ENCODE data around the gene CAMTA1. TPM values are rescaled to one million over a fixed set of nuclear protein-coding genes. Genes with fewer than 3 reads are reported as not detected.

CAMTA1 gene
- total and polyA plus RNA-seq, 9 of the 15 experiments (the other 6 are each of a cell fraction or from before 2014, with no cell fraction given) = 43.9 to 161 (median 65.9) TPM

DNA sequence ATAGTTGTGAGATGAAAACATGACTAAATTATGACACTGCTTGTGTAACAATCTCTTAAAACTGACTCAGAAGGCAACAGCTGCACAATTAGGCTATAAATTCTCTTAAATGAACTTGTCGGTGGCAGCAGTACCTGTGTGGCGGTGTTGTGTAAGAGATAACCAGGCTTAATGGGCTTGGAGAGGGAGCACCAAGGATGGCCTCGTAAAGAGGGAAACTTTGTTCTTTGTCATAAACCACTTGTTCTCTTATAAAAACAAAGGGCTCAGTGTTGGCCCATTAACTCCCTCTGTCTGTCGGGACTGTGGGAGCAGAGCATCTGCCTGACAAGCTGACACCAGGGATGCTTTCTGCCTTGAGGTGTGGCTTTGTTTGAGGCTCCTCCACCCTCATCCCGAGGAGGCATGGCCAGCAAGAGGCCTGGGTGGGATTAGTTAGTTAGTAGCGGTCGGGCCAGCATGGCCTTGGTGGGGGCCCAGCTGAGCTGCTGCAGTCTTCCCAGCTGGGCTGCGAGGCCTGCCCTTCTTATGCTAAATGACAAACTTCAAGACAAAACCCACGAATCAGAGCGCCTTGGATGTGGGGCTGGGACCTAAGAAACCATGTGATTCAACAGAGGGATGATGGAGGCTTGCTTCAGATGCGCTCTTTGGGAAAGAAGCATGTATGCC, 171.4 kb downstream of the CAMTA1 start:
- Histone ChIP-seq H3K36me3 (ENCODE audit: control insufficient read depth, insufficient read depth, low read length) (no peaks in the 10 kb centered on the region), H3K27me3 (ENCODE audit: control insufficient read depth in 2 of 2, insufficient read depth in 2 of 2, low read length in 2 of 2) (peaks cover 47 to 86% of the 10 kb centered on the region in 2 experiments), H2AFZ (ENCODE audit: low read depth, low read length) (no peak overlapping the region), H3K9ac (ENCODE audit: insufficient read depth in 1 of 2, low read depth in 2 of 2, low read length in 2 of 2) (no peak overlapping the region), H3K27ac (ENCODE audit: extremely low read depth, low read depth, low read length) (no peak overlapping the region), H3K4me3 (no peak overlapping the region), H3K4me2 (ENCODE audit: insufficient read depth, low read length) (no peak overlapping the region), H3K9me1 (ENCODE audit: control insufficient read depth, insufficient read depth, low read length) (no peaks in the 10 kb centered on the region), H3K4me1 (replicated peaks in 1 of 2; ENCODE audit: control insufficient read depth in 2 of 2, insufficient read depth in 2 of 2, low read length in 2 of 2) (peaks cover 0 to 6% of the 10 kb centered on the region in 2 experiments; a peak in 3 of 5 replicates), H3K79me2 (ENCODE audit: control insufficient read depth, insufficient read depth, low read length) (no peaks in the 10 kb centered on the region), H3K9me3 (replicated peaks; ENCODE audit: control insufficient read depth, insufficient read depth, low read depth, low read length) (no peaks in the 10 kb centered on the region), H4K20me1 (replicated peaks; ENCODE audit: control insufficient read depth, insufficient read depth, low read length) (peaks cover 12% of the 10 kb centered on the region)
- CTCF ChIA-PET (ENCODE audit: low intra/inter-chr PET ratio) = no interaction called here
- no TSS peak for BruUV-seq (replicated peaks)
- FAIRE-seq (peak; percentile 40), ATAC-seq (no peak), DNase-seq (ENCODE audit: extremely low read depth in 1 of 4, low spot score in 3 of 4) (no peak)
- in situ Hi-C loops (cut with MboI) = no loop called here
- WGBS (ENCODE audit: insufficient coverage, low coverage, missing lambda C conversion rate) = 10% methylated on average over 11 of the region's 11 CpGs
- POLR2A ChIA-PET = interaction anchor here (0.6 kb wide), 1 partner anchor 95 kb away, joined by 3 read pairs; no protein-coding TSS in a partner anchor
- intact Hi-C loops (cut with micrococcal nuclease) = no loop called here
- no peak for TF ChIP-seq SP2 (IDR thresholded peaks at IDR 0.05; ENCODE audit: extremely low read depth, low read depth, low read length, poor library complexity, severe bottlenecking)
- peak; percentile 78 for TF ChIP-seq ZNF263 (CRISPR knock-in tag; IDR thresholded peaks at IDR 0.05; ENCODE audit: borderline replicate concordance)
- TF ChIP-seq HDAC2 (IDR thresholded peaks at IDR 0.05) = no peak
- TF ChIP-seq TSC22D4 (tag; IDR thresholded peaks at IDR 0.05) = no peak
- TF ChIP-seq, protein P1, sequence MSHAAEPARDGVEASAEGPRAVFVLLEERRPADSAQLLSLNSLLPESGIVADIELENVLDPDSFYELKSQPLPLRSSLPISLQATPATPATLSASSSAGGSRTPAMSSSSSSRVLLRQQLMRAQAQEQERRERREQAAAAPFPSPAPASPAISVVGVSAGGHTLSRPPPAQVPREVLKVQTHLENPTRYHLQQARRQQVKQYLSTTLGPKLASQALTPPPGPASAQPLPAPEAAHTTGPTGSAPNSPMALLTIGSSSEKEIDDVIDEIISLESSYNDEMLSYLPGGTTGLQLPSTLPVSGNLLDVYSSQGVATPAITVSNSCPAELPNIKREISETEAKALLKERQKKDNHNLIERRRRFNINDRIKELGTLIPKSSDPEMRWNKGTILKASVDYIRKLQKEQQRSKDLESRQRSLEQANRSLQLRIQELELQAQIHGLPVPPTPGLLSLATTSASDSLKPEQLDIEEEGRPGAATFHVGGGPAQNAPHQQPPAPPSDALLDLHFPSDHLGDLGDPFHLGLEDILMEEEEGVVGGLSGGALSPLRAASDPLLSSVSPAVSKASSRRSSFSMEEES (CRISPR knock-in tag; IDR thresholded peaks at IDR 0.05) = peak; percentile 56
- TF ChIP-seq, protein P2, sequence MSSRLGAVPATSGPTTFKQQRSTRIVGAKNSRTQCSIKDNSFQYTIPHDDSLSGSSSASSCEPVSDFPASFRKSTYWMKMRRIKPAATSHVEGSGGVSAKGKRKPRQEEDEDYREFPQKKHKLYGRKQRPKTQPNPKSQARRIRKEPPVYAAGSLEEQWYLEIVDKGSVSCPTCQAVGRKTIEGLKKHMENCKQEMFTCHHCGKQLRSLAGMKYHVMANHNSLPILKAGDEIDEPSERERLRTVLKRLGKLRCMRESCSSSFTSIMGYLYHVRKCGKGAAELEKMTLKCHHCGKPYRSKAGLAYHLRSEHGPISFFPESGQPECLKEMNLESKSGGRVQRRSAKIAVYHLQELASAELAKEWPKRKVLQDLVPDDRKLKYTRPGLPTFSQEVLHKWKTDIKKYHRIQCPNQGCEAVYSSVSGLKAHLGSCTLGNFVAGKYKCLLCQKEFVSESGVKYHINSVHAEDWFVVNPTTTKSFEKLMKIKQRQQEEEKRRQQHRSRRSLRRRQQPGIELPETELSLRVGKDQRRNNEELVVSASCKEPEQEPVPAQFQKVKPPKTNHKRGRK (tag; IDR thresholded peaks at IDR 0.05) = no peak
- TF ChIP-seq, protein P3, sequence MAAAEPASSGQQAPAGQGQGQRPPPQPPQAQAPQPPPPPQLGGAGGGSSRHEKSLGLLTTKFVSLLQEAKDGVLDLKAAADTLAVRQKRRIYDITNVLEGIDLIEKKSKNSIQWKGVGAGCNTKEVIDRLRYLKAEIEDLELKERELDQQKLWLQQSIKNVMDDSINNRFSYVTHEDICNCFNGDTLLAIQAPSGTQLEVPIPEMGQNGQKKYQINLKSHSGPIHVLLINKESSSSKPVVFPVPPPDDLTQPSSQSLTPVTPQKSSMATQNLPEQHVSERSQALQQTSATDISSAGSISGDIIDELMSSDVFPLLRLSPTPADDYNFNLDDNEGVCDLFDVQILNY (CRISPR knock-in tag; IDR thresholded peaks at IDR 0.05) = no peak
- TF ChIP-seq, protein P4, sequence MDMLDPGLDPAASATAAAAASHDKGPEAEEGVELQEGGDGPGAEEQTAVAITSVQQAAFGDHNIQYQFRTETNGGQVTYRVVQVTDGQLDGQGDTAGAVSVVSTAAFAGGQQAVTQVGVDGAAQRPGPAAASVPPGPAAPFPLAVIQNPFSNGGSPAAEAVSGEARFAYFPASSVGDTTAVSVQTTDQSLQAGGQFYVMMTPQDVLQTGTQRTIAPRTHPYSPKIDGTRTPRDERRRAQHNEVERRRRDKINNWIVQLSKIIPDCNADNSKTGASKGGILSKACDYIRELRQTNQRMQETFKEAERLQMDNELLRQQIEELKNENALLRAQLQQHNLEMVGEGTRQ (CRISPR knock-in tag; IDR thresholded peaks at IDR 0.05) = peak; percentile 37
- peak; percentile 35; the same call in 1 of the 2 replicates for TF ChIP-seq TOE1 (IDR thresholded peaks at IDR 0.05; ENCODE audit: borderline replicate concordance)
- no peak for TF ChIP-seq TOE1 (CRISPR knock-in tag; IDR thresholded peaks at IDR 0.05; ENCODE audit: borderline replicate concordance, low read depth)
- TF ChIP-seq ELF2 (CRISPR knock-in tag; IDR thresholded peaks at IDR 0.05) = no peak
- TF ChIP-seq TCF3 (CRISPR knock-in tag; IDR thresholded peaks at IDR 0.05) = peak; percentile 29; the same call in 1 of the 2 replicates
- TF ChIP-seq, protein P5, sequence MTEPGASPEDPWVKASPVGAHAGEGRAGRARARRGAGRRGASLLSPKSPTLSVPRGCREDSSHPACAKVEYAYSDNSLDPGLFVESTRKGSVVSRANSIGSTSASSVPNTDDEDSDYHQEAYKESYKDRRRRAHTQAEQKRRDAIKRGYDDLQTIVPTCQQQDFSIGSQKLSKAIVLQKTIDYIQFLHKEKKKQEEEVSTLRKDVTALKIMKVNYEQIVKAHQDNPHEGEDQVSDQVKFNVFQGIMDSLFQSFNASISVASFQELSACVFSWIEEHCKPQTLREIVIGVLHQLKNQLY (CRISPR knock-in tag; conservative IDR thresholded peaks at IDR 0.05) = no peak
- no peak for TF ChIP-seq CREBBP (IDR thresholded peaks at IDR 0.05; ENCODE audit: low read depth, low read length)
- TF ChIP-seq CEBPG (CRISPR knock-in tag; IDR thresholded peaks at IDR 0.05) = no peak
- TF ChIP-seq CEBPG (tag; conservative IDR thresholded peaks at IDR 0.05 in 1 of 2, IDR thresholded peaks at IDR 0.05 in 1 of 2) = 0 out of 4 replicates have a peak, but pooled peaks of 1 of the 2 experiments have one; percentile 9
